HCT116 (cell line): ENCODE measurements around the gene PSMA6. TPM values are rescaled to one million over a fixed set of nuclear protein-coding genes. Genes with fewer than 3 reads are reported as not detected.

ENCODE experiments used
- ATAC-seq: fragments of 200-7000 bp; cut with Tn5 transposase; 2 replicates; pipeline ENCODE4 v1.9.1; 2020; ENCODE audit warnings: mild to moderate bottlenecking, moderate library complexity
- BruUV-seq: library from RNA; stranded (reverse); fragments of 400-500 nt; replicated peaks from 2 replicates; lab custom pipeline; 2021; lab: Mats Ljungman, UMichigan
- CTCF ChIA-PET: fragments of 300-600 bp; sonication (Branson Sonifier 250); formaldehyde crosslinking; loops from one replicate; lab custom pipeline; 2021; ENCODE audit warnings: antibody characterized with exemption; lab: Charles Lee
- POLR2A ChIA-PET: fragments of 300-600, 350-600 bp; sonication (Branson Sonifier 250); formaldehyde crosslinking; loops from one replicate; lab custom pipeline; 2021; ENCODE audit warnings: antibody characterized with exemption; lab: Charles Lee
- RAD21 ChIA-PET, 2 experiments: fragments of 300-600 bp; sonication (Branson Sonifier 250); formaldehyde crosslinking; loops; one replicate each; lab custom pipeline; 2023; ENCODE audit warnings: low total read pairs in 2 of 2; ENCODE audit not compliant: uncharacterized antibody in 2 of 2, unreplicated experiment in 2 of 2, low non-redundant PET in 1 of 2; lab: Charles Lee
- DNase-seq: peaks from one replicate; pipeline ENCODE4 v3.0.0-alpha.2; 2010; ENCODE audit warnings: low read depth, low spot score
- H2AFZ ChIP-seq: fragments of 200-600 bp; shearing (Covaris generic), sonication (generic); 2 replicates; pipeline ENCODE4 v1.6.1; 2017; ENCODE audit warnings: low read depth, mixed run types, mixed read lengths, antibody characterized with exemption, low read length; ENCODE audit not compliant: poor library complexity, severe bottlenecking
- H3K27ac ChIP-seq: 2 replicates; pipeline ENCODE4 v1.5.1; 2012; ENCODE audit warnings: low read depth, low read length
- H3K27me3 ChIP-seq: fragments of 200-600 bp; sonication (generic); 2 replicates; pipeline ENCODE4 v1.6.1; 2016; ENCODE audit warnings: mixed run types, low read length, mixed read lengths; ENCODE audit not compliant: insufficient read depth
- H3K36me3 ChIP-seq, 2 experiments: fragments of 200-500 bp in 1 of 2; fragments of 200-600 bp in 1 of 2; sonication (Bioruptor generic) in 1 of 2; sonication (generic) in 1 of 2; 2 replicates each; pipeline versions ENCODE4 v1.5.1 to v1.6.1; 2014 to 2016; ENCODE audit warnings: low read length in 2 of 2, inconsistent platforms in 1 of 2, mixed read lengths in 1 of 2, mixed run types in 1 of 2; ENCODE audit not compliant: insufficient read depth in 2 of 2, control insufficient read depth in 1 of 2
- H3K4me1 ChIP-seq, 2 experiments: fragments of 200-600 bp in 1 of 2; sonication (generic) in 1 of 2; 2 replicates each; pipeline versions ENCODE4 v1.5.1 to v1.6.1; 2012 to 2017; ENCODE audit warnings: low read length in 2 of 2, inconsistent platforms in 1 of 2, mild to moderate bottlenecking in 1 of 2, mixed read lengths in 1 of 2, mixed run types in 1 of 2, moderate library complexity in 1 of 2; ENCODE audit not compliant: insufficient read depth in 2 of 2, control insufficient read depth in 1 of 2
- H3K4me2 ChIP-seq: fragments of 200-600 bp; sonication (generic); 2 replicates; pipeline ENCODE4 v1.6.1; 2017; ENCODE audit warnings: mixed run types, low read length, mixed read lengths
- H3K4me3 ChIP-seq, 2 experiments: fragments of 200-600 bp in 1 of 2; sonication (generic) in 1 of 2; replicated peaks in 1 of 2; 2 replicates each; pipeline ENCODE4 v1.5.1; 2011 to 2016; ENCODE audit warnings: low read length in 2 of 2, control low read depth in 1 of 2, low read depth in 1 of 2, mild to moderate bottlenecking in 1 of 2, mixed read lengths in 1 of 2, mixed run types in 1 of 2
- H3K79me2 ChIP-seq: fragments of 200-600 bp; sonication (generic); 2 replicates; pipeline ENCODE4 v1.6.1; 2017; ENCODE audit warnings: mild to moderate bottlenecking, mixed run types, low read length, moderate library complexity, mixed read lengths; ENCODE audit not compliant: insufficient read depth
- H3K9ac ChIP-seq: fragments of 200-600 bp; sonication (generic); 2 replicates; pipeline ENCODE4 v1.6.1; 2016; ENCODE audit warnings: low read length, mixed read lengths
- H3K9me2 ChIP-seq: fragments of 200-600 bp; sonication (generic), shearing (Covaris generic); 2 replicates; pipeline ENCODE4 v1.6.1; 2017; ENCODE audit warnings: mixed run types, mild to moderate bottlenecking, moderate library complexity; ENCODE audit not compliant: insufficient read depth
- H3K9me3 ChIP-seq, 2 experiments: fragments of 200-500 bp in 1 of 2; fragments of 200-600 bp in 1 of 2; sonication (Bioruptor generic) in 1 of 2; sonication (generic) in 1 of 2; 2 replicates each; pipeline ENCODE4 v1.6.1; 2014 to 2017; ENCODE audit warnings: low read length in 2 of 2, mixed read lengths in 2 of 2, inconsistent platforms in 1 of 2, low read depth in 1 of 2, mild to moderate bottlenecking in 1 of 2, mixed run types in 1 of 2, moderate library complexity in 1 of 2; ENCODE audit not compliant: control insufficient read depth in 1 of 2, insufficient read depth in 1 of 2
- H4K20me1 ChIP-seq: fragments of 200-600 bp; sonication (generic), shearing (Covaris generic); 2 replicates; pipeline ENCODE4 v1.6.1; 2017; ENCODE audit warnings: mixed run types, mild to moderate bottlenecking, moderate library complexity; ENCODE audit not compliant: insufficient read depth
- EGR1 ChIP-seq: IDR thresholded peaks from 2 replicates; pipeline ENCODE4 v1.6.1; 2012; ENCODE audit warnings: low read depth
- FOSL1 ChIP-seq: IDR thresholded peaks from 2 replicates; pipeline ENCODE4 v1.6.1; 2012; ENCODE audit warnings: low read depth
- JUND ChIP-seq: IDR thresholded peaks from 2 replicates; pipeline ENCODE4 v1.6.1; 2012
- MAX ChIP-seq: IDR thresholded peaks from 2 replicates; pipeline ENCODE4 v1.6.1; 2012
- RAD21 ChIP-seq: IDR thresholded peaks from 2 replicates; pipeline ENCODE4 v1.6.1; 2012; ENCODE audit warnings: low read depth, mild to moderate bottlenecking
- REST ChIP-seq: IDR thresholded peaks from 2 replicates; pipeline ENCODE4 v1.6.1; 2012; ENCODE audit warnings: low read depth
- SRF ChIP-seq: IDR thresholded peaks from 2 replicates; pipeline ENCODE4 v1.6.1; 2012; ENCODE audit warnings: low read depth
- ZFX ChIP-seq: fragments of 450-650 bp; IDR thresholded peaks from 2 replicates; pipeline ENCODE4 v1.6.1; 2017
- intact Hi-C: fragments of 100-400 bp; cut with micrococcal nuclease; formaldehyde crosslinking; loops from 2 replicates; pipeline ENCODE4 v1.10.0; 2022
- total RNA-seq: library from RNA; stranded (reverse); gene quantifications from one replicate; pipeline ENCODE4 v1.2.1, GENCODE V29; 2021; ENCODE audit not compliant: unreplicated experiment
- TF ChIP-seq, protein P1 (sequence below), 3 experiments: fragments of 200-600 bp in 1 of 3; sonication (generic) in 1 of 3; IDR thresholded peaks in 2 of 3; conservative IDR thresholded peaks in 1 of 3; 2 replicates each; pipeline ENCODE4 v1.5.1; 2012 to 2017; ENCODE audit warnings: low read depth in 2 of 3, low read length in 2 of 3, antibody characterized with exemption in 1 of 3, borderline replicate concordance in 1 of 3, control low read depth in 1 of 3, mild to moderate bottlenecking in 1 of 3, mixed read lengths in 1 of 3, mixed run types in 1 of 3, moderate library complexity in 1 of 3; ENCODE audit not compliant: insufficient read depth in 1 of 3

PSMA6 gene
- total RNA-seq, 1 experiment from 2014 or later = 194 TPM

GRCh38 chr14:35292770-35293561 lies 784 bp downstream of the PSMA6 start:
- Histone ChIP-seq H3K27ac (peak overlapping the region; percentile 79), H3K9me2 (no peaks in the 10 kb centered on the region), H3K4me2 (peak overlapping the region; percentile 80), H2AFZ (no peak overlapping the region), H3K4me1 (peaks cover 9 to 13% of the 10 kb centered on the region in 2 experiments), H3K79me2 (peaks cover 57% of the 10 kb centered on the region), H3K27me3 (no peaks in the 10 kb centered on the region), H3K9me3 (no peaks in the 10 kb centered on the region), H3K4me3 (peak overlapping the region; percentile 88 to 99), H3K36me3 (peaks cover 3 to 6% of the 10 kb centered on the region in 2 experiments; a peak in 2 of 4 replicates), H3K9ac (peak overlapping the region; percentile 91), H4K20me1 (no peaks in the 10 kb centered on the region; the same call in 1 of the 2 replicates)
- ChIA-PET RAD21 (interaction anchor here in 1 of 2 experiments (0.6 to 1.0 kb wide), 2 partner anchors 21 to 112 kb away, joined by 4 to 7 read pairs; partner anchors contain the start of gene NFKBIA), POLR2A (interaction anchor here (1.0 to 2.2 kb wide), 6 partner anchors 8 to 111 kb away, joined by 3 to 10 read pairs (median 6); partner anchors contain the start of gene NFKBIA), CTCF (interaction anchor here (0.9 kb wide), 1 partner anchor 63 kb away, joined by 5 read pairs; no protein-coding TSS in a partner anchor)
- TF ChIP-seq, protein P1, sequence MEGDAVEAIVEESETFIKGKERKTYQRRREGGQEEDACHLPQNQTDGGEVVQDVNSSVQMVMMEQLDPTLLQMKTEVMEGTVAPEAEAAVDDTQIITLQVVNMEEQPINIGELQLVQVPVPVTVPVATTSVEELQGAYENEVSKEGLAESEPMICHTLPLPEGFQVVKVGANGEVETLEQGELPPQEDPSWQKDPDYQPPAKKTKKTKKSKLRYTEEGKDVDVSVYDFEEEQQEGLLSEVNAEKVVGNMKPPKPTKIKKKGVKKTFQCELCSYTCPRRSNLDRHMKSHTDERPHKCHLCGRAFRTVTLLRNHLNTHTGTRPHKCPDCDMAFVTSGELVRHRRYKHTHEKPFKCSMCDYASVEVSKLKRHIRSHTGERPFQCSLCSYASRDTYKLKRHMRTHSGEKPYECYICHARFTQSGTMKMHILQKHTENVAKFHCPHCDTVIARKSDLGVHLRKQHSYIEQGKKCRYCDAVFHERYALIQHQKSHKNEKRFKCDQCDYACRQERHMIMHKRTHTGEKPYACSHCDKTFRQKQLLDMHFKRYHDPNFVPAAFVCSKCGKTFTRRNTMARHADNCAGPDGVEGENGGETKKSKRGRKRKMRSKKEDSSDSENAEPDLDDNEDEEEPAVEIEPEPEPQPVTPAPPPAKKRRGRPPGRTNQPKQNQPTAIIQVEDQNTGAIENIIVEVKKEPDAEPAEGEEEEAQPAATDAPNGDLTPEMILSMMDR (IDR thresholded peaks at IDR 0.05 in 2 of 3, conservative IDR thresholded peaks at IDR 0.05 in 1 of 3; ENCODE audit: borderline replicate concordance in 1 of 3, insufficient read depth in 1 of 3, low read depth in 2 of 3, low read length in 2 of 3) = no peak
- TF ChIP-seq JUND (no peak), SRF (no peak), FOSL1 (no peak), ZFX (peak; percentile 66)
- intact Hi-C loops = loop anchor here (2.0 kb wide), 1 partner anchor 114 kb away; no protein-coding TSS in a partner anchor
- peak; percentile 41; the same call in 1 of the 2 replicates for ATAC-seq
- BruUV-seq = no TSS peak
- no peak for DNase-seq

GRCh38 chr14:35295845-35296161 lies 3.6 kb downstream of the PSMA6 start:
- Histone ChIP-seq H3K27ac (no peak overlapping the region), H3K36me3 (peaks cover 3 to 6% of the 10 kb centered on the region in 2 experiments; a peak in 2 of 4 replicates), H3K27me3 (no peaks in the 10 kb centered on the region), H3K4me1 (peaks cover 9 to 13% of the 10 kb centered on the region in 2 experiments), H2AFZ (no peak overlapping the region), H3K9me3 (no peaks in the 10 kb centered on the region), H4K20me1 (no peaks in the 10 kb centered on the region; the same call in 1 of the 2 replicates), H3K4me3 (no peak overlapping the region), H3K9ac (no peak overlapping the region), H3K9me2 (no peaks in the 10 kb centered on the region), H3K79me2 (peaks cover 86% of the 10 kb centered on the region), H3K4me2 (no peak overlapping the region)
- CTCF ChIA-PET = interaction anchor here (0.9 kb wide), 1 partner anchor 108 kb away, joined by 3 read pairs; the partner anchor contains the start of gene NFKBIA
- no TSS peak for BruUV-seq
- RAD21 ChIA-PET = no interaction called here
- DNase-seq (no peak), ATAC-seq (no peak)
- POLR2A ChIA-PET = no interaction called here
- intact Hi-C loops = no loop called here
- TF ChIP-seq REST (no peak), JUND (no peak), MAX (no peak), RAD21 (no peak), EGR1 (no peak)
